HepG2 (cell line): ENCODE data around the gene PLEKHO1.
"Not testable (repeated sequence)": the region's sequence is repeated elsewhere in the genome, so short reads cannot be mapped to it uniquely, and the experiment has no call there.

Experiments
- ETV6 ChIP-seq: sonication (generic); formaldehyde crosslinking; conservative IDR thresholded peaks from 2 replicates; pipeline ENCODE4 v1.4.0; 2020; ENCODE audit warnings: missing genetic modification reagents
- MXI1 ChIP-seq: IDR thresholded peaks from 3 replicates; pipeline ENCODE4 v1.6.1; 2012; ENCODE audit warnings: low read depth, low read length, inconsistent platforms, borderline replicate concordance
- NFYB ChIP-seq: sonication (generic); formaldehyde crosslinking; IDR thresholded peaks from 2 replicates; pipeline ENCODE4 v1.4.0; 2020; ENCODE audit warnings: missing genetic modification reagents
- USF2 ChIP-seq, 2 experiments: sonication (generic) in 1 of 2; formaldehyde crosslinking in 1 of 2; IDR thresholded peaks; 2 replicates each; pipeline versions ENCODE4 v1.5.1 to v1.6.1; 2011 to 2020; ENCODE audit warnings: borderline replicate concordance in 1 of 2, low read depth in 1 of 2, low read length in 1 of 2, mild to moderate bottlenecking in 1 of 2, missing genetic modification reagents in 1 of 2, moderate library complexity in 1 of 2
- ZNF292 ChIP-seq: sonication (generic); formaldehyde crosslinking; IDR thresholded peaks from 2 replicates; pipeline ENCODE4 v1.8.1; 2022; ENCODE audit warnings: mild to moderate bottlenecking, low read depth, missing genetic modification reagents, borderline replicate concordance
- ZNF530 ChIP-seq: sonication (generic); formaldehyde crosslinking; IDR thresholded peaks from 2 replicates; pipeline ENCODE4 v1.5.0; 2020; ENCODE audit warnings: low read depth, mild to moderate bottlenecking, missing genetic modification reagents
- TF ChIP-seq, protein P1 (sequence below): sonication (generic); formaldehyde crosslinking; IDR thresholded peaks from 2 replicates; pipeline ENCODE4 v1.5.0; 2020; ENCODE audit warnings: mild to moderate bottlenecking, missing genetic modification reagents, moderate library complexity

GRCh38 chr1:150186438-150186788 lies 36.7 kb downstream of the PLEKHO1 start:
- TF ChIP-seq ZNF530 (CRISPR knock-in tag); USF2 (IDR thresholded peaks at IDR 0.05; ENCODE audit: low read depth, low read length); USF2 (CRISPR knock-in tag; IDR thresholded peaks at IDR 0.05; ENCODE audit: borderline replicate concordance); ETV6 (CRISPR knock-in tag); NFYB (CRISPR knock-in tag); ZNF292 (CRISPR knock-in tag); MXI1: not testable (repeated sequence)
- TF ChIP-seq, protein P1, sequence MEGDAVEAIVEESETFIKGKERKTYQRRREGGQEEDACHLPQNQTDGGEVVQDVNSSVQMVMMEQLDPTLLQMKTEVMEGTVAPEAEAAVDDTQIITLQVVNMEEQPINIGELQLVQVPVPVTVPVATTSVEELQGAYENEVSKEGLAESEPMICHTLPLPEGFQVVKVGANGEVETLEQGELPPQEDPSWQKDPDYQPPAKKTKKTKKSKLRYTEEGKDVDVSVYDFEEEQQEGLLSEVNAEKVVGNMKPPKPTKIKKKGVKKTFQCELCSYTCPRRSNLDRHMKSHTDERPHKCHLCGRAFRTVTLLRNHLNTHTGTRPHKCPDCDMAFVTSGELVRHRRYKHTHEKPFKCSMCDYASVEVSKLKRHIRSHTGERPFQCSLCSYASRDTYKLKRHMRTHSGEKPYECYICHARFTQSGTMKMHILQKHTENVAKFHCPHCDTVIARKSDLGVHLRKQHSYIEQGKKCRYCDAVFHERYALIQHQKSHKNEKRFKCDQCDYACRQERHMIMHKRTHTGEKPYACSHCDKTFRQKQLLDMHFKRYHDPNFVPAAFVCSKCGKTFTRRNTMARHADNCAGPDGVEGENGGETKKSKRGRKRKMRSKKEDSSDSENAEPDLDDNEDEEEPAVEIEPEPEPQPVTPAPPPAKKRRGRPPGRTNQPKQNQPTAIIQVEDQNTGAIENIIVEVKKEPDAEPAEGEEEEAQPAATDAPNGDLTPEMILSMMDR (CRISPR knock-in tag): not testable (repeated sequence)
